Stimulated activated CD8-positive, alpha-beta memory T cell treated with anti-CD3 and anti-CD28 coated beads, Interleukin-12 subunit alpha, Interleukin-12 subunit beta, amount 100 ng/mL, for 4 hours (primary cell): Measurements from ENCODE around the gene TRAPPC3.
A peak's percentile ranks its signal among the peaks of the same experiment; 100 is the strongest.
"Not testable (repeated sequence)": the region's sequence is repeated elsewhere in the genome, so short reads cannot be mapped to it uniquely, and the experiment has no call there.

Experiments used
- DNase-seq: peaks from one replicate; pipeline ENCODE4 v3.0.0-alpha.2; 2020; ENCODE audit warnings: low read depth

TRAPPC3 gene

DNA sequence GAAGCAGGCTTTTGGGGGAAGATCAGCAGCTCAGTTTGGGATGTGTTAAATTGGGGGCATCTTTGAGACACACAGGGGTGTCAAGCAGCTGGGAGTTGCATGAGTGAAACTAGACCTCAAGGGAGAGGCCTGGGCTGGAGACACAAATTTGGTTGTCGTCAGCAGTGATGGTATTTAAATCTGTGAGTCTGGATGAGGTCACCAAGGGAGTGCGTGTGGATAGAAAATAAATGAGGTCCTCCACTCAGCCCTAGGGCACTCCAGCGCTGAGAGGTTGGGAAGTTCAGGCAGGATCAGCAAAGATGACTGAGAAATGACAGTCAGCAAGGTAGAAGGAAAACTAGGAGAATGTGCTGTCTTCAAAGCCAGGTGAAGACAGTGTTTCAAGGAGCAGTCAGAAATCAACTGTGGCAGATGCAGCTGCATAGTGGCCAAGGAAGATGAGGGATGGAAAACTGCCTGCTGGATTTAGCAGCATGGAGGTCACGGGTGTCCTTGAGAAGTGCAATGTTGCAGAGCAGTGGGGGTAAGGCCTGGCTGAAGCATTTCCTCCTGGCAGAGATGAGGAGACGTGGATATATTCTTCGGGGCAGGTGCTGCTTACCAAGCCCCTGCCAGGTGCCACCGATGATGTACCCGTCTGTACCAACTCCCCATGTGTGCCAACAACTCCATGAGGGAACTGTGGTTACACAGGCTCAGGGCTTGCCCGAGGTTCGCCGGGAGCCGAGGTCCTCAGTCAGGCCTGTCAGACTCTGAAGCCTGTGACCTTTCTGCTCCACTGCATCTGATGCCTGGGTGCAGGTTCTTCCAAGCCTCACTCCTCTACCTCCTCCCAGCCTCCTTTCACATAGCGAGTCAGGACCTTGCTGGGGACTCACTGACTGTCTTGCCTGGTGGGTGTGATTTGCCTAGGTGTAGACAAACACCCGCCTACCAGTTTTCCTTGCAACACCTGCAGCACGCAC, 17.9 kb upstream of the TRAPPC3 start:
- no peak for DNase-seq

DNA sequence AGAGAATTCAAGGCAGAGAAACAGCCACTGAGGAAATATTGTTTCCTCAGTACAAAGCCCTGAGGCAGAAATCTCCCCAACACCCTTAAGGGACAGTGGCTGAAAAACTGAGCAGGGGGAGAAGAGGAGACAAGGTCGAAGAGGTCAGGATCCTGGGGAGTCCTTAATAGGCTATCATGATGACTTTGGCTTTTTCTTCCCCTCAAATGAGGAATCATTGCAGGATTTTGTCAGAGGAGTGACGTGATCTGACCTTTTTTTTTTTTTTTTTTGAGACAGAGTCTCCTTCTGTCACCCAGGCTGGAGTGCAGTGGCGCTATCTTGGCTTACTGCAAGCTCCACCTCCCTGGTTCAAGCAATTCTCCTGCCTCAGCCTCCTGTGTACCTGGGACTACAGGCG, 16.9 kb upstream of the TRAPPC3 start:
- no peak for DNase-seq

DNA sequence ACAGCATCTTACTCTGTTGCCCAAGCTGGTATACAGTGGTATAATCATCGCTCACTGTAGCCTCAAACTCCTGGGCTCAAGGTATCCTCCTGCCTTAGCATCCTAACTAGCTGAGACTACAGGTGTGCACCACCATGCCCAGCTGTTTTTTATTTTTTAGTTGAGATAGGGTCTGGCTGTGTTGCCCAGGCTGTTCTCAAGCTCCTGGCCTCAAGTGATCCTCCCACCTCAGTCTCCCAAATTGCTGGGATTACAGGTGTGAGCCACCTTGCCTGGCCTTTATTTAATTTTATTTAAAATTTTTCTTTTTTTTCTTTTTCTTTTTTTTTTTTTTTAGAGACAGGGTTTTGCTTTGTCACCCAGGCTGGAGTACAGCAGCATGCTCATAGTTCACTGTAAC, 15.9 kb upstream of the TRAPPC3 start:
- DNase-seq, result no peak

DNA sequence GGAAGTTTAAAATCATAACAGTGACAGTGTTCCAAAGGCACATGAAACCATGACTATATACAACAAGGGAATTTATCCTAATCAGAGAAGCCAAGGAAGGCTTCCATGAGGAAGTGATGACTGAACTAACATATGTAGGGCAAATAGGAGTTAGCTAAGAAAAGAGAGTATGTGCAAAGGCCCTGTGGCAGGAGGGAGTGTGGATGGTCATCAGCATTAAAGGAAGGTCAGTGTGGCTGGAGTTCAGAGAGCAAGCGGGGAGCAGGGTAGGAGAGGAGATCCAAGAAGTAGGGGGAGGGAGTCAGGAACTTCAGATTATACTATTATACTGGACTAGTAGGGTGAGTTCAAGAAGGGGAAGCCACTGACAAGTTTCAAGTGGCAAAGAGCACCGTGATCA, 15.1 kb upstream of the TRAPPC3 start:
- DNase-seq, result no peak

DNA sequence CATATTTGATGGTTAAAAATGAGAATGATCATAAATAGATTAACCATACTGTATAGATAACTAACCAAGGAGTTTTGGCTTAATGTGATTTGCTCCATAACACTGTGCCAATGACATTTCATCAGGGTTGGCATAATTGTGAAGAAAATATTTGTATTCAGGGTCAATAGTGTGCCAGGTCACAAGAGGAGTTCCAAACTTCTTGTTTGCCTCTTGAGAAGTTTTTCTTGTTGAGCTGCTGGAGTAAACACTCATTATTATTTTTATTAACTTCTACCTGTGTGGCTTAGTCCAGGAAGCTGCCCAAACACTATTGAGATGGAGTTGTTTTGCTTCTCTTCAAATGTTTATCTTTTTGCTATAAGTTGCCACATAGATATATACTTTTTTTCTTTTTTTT, 14.1 kb upstream of the TRAPPC3 start:
- DNase-seq, result no peak

DNA sequence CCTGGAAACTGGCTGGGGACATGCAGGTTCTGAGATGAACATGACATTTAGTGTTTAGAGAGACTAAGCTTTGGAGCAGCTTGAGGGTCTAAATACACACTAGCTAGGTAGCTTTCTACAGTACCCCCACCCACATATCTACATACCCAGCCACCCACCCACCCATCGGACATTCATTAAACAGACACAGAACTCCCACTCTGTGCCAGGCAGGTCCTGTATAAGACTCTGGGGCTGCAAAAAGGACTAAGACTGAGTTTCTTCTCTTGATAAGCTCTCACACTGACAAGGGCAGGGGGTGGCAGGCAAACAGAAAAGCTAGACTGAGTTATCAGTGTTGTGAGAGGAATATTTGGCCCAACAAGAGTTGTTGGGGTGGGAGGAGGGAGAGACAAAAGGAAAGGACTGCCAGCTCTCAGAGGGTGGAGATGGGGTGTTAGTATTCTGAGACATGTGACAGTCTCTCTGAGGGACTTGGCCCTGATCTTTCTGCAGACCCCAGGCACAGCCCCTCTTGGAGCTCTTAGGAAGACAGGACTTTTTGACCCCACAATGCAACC, 13.5 kb upstream of the TRAPPC3 start:
- no peak for DNase-seq

DNA sequence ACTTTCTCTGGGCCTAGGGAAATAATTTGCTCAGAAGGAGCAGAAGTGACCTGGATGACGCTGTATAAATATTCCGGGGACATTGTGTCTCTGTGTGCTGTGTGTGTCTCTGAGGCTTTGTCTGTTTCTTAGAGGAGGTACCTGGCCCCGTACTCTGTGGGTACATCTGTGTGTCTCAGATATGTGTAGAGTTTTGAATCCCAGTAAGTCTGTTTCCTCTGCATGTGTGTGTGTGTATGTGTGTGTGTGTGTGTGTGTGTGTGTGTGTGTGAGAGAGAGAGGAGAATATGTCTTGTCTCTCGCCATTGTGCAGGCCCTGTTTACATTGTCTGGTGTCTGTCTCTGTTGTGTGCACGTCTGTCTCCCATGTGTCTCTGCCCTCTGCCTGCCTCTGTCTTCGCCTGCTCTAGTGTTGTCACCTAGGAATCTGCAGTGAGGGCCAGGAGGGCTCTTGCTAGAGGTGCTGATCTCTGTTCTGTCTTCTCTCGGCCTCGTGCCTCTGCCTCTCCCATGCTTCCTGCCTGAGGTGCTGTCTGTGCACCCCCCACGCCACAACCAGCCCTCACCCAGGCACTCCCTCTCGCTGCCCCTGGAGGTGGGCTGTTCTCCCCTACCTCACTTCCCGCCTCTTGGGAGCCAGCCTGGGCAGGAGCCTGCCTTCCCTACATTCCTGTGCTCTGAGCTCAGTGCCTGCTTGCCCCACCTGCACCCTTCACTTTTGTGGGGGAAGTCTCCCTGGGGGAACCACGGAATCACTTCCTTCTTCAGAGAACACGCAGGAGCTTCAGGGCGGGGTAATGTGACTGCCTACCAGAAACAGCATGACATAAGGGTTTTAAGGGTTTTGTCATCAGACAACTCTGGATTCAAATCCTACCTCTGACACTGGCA, 12.6 kb upstream of the TRAPPC3 start:
- DNase-seq, result no peak

DNA sequence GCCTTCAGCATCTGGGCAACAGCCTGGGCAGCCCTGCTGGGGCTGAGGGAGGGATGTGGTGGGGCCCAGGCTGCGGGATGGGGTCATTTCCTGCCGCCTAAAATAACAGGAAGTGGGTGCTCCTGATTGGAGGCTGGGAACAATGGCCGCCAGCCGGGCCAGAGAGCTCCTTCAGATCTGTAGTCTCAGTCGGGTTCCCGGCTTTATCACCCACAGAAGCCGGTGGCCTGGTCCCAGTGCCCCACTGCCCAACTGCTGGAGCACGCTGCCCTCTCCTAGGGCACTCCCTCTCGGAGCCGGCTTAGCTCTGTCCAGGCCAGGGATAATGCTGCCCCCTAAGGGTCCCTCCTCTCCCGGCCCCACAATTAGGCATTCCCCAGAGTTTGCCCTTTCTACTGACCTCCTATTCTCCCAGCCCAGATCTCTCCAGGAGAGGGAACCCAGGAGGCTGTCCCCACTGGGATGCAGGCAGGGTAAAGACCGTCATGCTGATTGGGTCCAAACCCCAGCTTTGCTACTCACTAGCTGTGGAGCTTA, 11.7 kb upstream of the TRAPPC3 start:
- DNase-seq, result no peak

DNA sequence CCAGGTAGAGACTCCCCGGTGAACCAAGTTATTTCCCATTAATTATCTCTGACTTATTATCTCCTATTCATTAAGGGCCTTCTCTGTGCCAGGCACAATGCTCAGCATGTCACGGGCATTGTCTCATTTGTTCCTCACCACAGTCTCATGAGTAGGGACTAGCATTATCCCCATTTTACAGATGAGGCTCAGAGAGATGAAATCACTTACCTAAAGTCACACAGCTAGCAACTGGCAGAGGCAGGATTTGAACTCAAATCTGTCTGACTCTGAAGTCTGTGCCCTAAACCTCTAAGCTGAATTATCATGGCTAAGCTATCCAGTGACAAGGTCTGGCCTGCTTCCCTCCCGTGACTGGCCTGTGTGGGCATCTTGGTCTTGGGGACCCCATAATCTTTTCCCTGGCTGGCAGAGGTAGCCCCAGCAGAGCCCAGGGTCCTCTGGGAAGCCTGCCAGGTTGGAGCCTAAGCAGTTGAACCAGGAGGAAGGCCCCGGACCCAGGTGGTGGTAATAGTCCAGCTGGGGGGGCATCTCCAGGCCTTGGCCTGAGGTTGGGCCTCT, 11.2 kb upstream of the TRAPPC3 start:
- DNase-seq, result no peak

DNA sequence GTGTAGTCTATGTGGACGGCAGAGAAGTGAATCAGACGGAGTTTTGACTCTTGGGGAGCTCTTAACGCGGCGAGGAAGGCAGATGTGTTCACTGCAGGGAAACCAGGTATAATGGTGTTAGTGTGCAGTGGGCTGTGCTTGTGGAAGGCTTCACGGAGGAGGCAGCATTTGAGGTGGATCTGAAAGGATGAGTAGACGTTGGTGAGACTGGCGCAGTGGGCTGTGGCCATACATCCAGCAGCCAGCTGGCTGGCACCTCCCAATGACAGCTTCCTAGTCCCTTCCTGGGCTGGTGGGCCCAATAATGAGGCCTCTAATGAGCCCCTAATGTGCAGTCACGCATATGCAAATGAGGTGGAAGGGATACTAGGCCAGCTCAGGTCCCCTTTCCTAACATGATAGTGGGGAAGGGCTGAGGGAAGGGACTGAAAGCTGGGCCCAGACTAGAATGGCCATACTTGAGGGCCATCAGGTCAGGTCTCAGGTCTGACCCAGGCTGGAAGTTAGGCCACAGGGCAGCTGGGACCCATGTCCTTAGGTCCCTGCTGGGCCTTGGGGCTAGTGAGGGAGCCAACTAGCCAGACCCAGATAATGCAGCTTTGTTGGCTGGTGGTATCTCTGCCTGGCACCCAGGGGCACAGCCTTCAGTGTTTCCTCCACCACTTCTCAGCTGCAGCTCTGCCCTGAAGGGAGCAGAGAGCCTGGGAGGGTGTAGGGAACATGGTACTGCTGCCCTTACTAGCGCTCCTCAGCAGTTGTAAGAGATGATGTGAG, 10.5 kb upstream of the TRAPPC3 start:
- DNase-seq, result no peak

DNA sequence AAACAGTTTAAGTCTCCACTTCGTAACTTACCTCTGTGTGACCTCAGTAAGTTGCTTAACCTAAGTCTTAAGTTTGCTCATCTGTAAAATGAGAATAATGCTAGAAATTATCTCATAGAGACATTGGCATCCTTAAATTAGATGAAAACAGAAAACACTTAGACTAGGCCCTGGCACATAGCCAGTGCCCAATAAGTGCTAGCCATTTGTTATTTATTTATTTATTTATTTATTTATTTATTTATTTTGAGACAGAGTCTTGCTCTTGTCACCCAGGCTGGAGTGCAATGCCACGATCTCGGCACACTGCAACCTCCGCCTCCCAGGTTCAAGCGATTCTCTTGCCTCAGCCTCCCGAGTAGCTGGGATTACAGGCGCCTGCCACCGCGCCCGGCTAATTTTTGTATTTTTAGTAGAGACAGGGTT, 9.6 kb upstream of the TRAPPC3 start:
- DNase-seq, result not testable (repeated sequence)

DNA sequence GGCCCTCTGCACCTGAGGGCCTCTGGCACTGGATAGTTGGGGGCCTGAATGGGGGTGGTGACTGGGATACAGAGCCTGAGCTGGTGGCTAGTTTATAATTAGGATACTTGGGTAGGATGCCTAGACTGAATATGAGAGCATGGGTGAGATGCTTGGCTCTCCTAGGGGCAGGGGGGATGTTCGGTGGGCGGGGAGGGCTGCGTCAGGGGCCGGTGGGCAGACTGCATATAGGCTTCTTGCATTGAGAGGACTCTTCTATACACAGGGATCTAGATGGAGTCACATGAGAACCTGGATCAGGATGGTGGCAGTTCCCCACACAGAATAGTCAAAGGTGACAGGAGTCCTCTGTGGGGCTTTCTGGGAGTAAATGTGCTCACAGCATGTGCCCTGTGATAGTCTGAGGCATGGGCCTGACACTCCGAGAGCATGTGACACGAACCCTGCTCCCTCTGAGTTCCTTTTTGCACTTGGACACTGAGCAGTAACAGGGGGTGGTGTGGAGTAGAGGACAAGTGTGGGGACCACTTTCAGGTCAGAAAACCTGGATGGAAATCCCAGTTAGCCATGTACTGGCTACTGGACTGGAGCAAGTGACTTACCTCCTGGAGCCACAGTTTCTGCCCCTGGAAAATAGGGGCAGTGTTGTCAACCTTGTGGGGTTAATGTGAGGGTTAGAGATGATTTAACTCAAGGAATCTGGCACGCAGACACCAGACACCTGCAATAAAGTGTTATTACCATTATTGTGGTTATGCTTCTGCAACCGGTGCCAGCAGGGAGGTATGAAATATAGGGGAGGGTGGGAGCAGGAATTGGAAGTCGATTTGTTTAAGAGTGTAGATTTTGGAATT, 8.9 kb upstream of the TRAPPC3 start:
- no peak for DNase-seq

DNA sequence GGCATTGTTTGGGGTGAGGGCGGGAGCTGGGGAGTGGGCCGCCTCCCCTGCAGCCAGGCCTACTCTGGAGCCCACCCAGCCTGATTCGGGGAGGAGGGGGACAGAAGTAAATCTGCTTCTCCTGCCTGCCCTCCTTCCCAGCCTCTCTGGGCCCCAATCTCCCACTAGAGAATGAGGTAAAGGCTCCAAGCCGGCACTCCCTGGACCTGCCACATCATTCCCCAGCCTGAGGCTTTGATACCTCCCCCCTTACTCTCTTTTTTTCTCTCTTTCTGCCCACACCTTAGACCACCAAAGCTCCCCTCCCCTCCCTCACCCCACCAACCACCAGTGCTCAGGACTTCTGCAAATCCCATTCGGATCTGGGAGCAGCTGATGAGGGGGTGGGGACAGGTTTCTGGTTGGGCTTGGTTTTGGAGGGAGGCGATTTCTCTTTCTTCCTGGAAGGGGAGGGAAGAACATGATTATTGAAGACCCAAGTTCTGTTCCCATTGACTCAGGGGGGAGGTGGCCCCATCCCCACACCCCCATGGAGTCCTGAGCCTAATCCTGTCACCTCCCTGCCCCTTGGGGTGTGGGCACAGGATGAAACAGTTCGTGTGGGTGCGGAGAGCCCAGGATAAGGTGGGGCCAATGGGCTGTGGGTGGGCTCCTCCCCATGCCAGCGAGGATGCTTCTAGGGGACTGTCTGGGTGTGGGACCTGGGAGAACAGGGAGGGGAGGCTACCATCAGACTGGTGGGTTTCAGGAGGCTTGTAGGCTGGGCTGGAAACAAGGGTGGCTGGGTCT, 8.0 kb upstream of the TRAPPC3 start:
- no peak for DNase-seq

DNA sequence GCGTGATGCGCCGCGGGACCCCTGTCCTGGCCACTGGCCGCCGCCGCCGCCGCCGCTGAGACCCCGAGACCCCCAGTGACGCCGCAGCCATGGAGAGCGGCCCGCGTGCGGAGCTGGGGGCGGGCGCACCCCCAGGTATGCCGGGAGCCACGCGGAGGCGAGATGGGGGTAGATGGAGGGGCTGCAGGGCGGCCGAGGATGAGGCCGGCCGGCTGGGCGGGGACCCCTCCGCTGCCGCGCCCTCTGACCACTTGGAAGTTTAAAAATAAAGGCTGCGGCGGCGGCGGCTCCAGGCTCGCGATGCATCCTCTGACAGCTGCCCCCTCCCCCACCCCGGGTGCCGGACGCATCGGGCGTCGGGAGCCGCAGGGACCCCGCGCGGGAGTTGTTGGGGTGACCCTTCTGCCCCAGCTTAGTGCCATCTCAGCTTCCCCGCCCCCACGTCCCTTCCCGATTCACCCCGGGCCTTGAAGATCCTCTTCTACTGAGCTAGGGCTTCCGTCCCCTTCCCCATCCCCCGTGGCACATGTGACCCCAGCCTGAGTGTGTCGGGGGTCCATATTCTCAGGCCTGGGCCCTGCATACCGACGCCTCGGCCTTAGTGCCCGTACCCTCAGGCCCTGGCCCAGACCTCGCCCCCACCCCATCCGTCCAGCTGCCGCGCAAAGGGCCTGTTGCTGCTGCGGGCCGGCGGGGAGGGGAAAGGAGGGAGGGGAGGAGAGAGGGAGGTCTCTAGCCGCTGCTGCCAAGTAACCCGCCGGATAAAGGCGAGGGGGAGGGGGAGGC, 7.2 kb upstream of the TRAPPC3 start:
- DNase-seq, result no peak

DNA sequence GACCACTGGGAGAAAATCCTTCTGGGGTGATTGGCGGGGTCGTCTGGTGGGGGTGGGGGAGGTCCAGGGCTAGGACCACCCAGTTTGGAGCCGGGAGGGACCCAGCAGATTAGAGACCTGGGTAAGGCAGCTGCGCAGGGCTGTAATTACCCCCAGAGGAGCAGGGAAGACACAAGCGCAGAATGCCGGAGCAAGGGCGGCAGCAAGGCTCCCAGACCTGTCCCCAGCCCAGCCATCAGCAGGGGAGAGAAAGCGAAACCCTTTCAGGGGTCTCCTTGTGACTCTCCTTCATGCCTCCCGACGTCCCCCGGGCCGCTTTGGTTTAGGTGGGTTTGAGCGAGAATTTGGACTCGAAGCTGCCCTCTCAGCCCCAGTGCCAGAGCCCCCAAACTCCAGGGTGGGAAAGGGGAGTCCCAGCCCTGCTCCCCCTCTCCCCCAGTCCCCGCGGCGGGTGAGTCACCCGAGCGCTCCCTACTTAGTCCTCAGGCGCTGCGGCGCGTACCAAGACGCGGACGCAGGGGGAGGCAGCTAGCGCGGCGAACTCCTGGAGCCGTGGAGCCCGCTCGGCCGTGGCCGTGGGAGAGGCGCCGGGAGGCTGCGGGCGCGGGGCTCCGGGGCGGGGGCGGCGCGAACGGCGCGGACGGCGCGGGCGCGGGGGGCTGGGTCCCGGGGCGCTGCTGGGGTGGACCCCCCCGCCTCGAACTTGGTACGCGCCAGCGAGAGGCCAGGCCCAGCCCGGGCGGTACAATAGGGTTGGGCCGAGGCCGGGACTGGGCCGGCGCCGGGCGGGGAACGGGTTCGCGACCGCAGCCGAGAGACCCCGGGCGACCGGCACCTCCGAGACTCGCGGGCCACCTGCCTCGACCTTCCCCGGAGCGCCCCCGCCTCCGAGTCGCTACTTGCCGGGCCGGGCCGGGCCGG, 6.4 kb upstream of the TRAPPC3 start, which contains the start of gene MAP7D1:
Gene MAP7D1, plus strand, starts transcription at position 753 of the 921 bp plus-strand sequence. CDS start 258 bp downstream, outside the sequence.
- DNase-seq, result peak; percentile 77

DNA sequence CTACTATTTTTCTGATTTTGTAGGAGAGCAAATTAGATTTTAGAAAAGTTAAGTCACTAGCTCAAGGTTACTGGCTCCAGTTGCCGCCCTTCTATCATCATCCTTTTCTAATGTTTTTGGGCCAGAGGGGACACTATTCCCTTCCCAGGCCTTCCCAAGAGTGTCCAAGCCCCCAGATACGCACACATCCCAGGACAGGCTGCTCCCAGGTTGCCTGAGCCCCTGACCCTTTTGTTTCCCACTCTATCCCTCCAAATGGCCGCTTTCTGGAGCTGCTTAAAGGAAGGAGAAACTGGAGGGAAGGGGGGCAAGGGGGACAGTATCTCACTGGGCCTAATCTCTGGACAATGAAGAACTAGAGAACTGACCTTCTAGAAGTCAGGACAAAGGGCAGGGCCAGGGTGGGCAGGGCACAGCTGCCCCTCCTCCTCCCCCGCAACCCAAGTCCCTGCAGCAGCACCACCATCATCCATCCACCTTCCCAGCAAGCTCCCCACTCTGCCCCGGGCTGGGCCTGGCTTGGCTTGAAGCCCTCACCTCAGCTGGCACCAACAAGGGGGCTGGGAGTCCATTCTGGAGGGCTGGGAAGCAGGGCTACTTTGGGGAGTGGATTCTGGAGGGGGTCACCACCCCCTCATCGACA, 5.6 kb upstream of the TRAPPC3 start:
- DNase-seq, result no peak

DNA sequence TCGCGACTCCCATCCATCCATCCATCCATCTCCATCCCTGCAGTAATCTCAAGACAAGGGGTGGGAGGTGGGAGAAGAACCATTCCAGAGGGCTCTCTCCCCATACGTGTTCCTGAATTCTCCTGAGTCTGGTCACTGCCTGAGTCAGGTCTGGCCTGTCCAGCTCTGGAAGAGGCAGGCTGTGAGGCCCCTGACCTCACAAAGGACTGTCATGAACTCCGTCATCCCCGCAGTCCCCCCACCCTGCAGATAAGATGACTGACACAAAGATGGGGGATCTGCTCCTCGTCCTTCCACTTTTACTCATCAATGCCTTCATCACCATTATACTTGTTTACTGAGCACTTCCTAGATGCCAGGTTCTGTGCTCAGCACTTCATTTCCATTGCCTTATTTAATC, 5.0 kb upstream of the TRAPPC3 start:
- no peak for DNase-seq
